HG03354 (cell line): ENCODE results near the gene ATP8A1.
A peak's percentile ranks its signal among the peaks of the same experiment; 100 is the strongest.
"Not testable (repeated sequence)": the region's sequence is repeated elsewhere in the genome, so short reads cannot be mapped to it uniquely, and the experiment has no call there.

Experiments used
- ATAC-seq: cut with Tn5 transposase; IDR thresholded peaks from one replicate; pipeline ENCODE4 v1.9.1; 2021; ENCODE audit warnings: mild to moderate bottlenecking; ENCODE audit not compliant: unreplicated experiment, poor library complexity, severe bottlenecking

Gene ATP8A1

GRCh38 chr4:42652529-42653231, 4.2 kb downstream of the ATP8A1 start:
- ATAC-seq: not testable (repeated sequence)

- ATAC-seq: no peak
These were observed 7.0 kb downstream of the ATP8A1 start for GRCh38 chr4:42649870-42650269.

DNA sequence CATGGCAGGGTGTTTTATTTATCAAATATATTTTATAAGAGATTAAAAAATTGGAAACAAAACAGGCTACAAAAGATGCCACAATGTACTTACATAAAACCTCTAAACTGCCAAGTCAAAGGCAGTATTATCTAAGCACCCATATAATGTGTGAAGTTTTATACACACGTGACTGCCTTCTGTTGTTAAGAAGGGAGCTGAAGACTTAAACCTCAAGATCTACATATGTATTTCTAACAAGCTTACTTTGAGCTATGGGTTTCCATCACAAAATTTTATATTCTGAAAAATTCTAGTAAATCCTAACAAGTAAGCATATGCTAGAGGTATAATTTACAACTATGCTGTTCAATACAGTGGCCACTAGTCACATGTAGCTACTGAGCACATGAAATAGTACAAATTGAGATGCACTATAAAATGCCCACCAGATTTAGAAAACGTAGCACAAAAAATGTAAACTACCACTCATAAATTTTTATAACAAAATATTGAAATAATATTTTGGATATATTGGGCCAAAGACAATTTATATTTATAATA, 9.8 kb downstream of the ATP8A1 start:
- ATAC-seq: no peak

GRCh38 chr4:42646013-42646784, 10.7 kb downstream of the ATP8A1 start:
- ATAC-seq: no peak

GRCh38 chr4:42644897-42645296, 12.0 kb downstream of the ATP8A1 start:
- ATAC-seq: no peak

DNA sequence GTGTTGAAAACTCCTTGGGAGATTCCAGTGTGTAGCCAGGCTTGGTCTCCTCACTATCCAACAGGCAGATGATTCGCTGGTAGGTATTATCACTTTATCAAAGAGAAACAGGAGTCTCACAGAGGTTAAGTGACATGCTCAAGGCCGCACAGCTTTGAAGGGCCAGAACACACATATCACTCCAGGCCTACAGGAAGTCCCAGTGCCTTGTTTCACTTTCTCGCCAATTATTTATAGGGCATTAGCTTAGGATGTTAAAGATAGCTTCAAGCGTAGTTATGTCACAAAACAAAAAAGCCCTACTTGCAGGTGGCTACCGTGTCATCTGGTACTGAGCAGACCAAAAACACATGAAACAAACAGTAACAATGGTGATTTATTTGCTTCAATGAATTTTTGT, 13.2 kb downstream of the ATP8A1 start:
- ATAC-seq: peak; percentile 74

DNA sequence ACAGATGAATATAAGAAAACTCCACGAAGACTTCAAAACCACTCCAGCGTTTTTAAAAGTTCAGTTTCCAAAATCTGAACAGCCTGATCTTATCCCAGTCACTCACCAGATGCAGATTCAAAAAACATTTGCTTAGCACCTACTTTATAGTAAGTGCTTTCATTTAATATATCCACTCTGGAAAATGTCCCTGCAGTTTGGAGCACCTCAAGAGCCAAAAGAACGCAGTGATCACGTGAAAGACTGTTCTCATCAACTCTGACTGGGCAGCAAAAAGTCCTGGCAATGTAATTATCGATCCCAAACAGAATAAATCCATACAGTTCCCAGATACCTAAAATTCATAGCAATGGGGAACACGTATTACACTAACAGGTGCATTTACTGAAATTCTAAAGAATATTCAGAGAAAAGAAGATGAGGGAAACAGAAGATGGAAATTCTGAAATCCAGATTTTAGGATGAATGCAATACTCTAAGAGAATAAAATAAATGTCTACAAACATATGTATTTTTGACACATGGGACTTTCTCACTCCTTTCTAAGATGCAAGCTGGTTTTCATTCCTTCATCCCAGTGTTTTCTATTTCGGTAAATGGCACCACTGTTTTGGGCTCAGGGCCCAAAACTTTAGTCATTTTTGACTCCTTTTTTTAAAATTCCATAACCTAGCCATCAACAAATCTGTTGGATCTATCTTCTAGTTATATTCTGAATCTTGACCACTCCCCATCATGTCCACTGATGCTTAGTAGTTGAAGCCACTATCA, 13.9 kb downstream of the ATP8A1 start:
- no peak for ATAC-seq

DNA sequence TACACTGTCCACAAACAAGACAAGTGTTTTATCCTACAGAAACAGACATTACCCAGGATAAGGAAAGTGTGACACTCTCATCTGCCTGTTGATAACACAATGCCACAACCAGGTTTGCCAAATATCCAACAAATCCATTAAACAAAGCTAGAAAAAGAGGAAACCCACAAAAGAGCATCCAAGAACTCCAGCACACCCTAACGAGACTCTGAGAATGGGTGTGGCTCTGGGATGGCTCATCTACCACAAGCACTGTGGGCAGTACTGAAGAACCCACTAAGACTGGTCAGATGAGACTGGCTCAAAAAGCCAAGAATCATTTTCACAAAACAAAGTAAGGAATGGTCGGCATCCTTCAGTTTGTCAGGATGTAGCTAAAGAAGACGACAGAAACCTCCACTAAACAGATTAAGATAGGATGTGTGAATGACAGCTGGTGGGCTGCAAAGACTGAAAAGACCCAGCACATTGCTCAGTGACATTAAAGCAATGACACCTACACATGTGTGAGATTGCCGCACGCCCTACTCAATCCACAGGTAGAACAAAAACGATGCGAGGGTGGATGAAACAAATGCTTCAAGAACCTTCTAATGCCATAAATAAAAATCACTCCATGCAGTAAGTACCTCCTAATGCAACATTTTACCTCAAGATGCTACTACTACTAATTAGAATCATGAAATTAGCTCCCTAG, 14.7 kb downstream of the ATP8A1 start:
- no peak for ATAC-seq

DNA sequence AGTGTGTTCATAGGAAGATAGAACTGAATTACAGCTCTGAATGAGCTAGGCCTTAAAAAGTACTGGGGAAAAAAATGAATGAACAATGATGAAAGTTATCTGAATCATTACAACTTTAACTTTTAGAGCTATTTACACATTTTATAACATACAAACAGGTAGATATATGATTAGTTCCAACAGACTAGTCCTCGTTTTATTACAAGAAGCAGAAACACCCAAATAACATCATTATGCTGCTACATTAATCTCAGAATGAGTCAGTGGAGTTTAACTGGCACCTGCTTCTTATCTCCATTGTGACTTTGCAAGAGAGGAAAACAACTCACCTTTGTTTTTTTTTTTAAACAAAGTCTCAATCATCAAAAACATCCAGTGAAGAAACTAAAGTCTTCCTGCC, 15.2 kb downstream of the ATP8A1 start:
- no peak for ATAC-seq

GRCh38 chr4:42641161-42641560, 15.7 kb downstream of the ATP8A1 start:
- no peak for ATAC-seq

DNA sequence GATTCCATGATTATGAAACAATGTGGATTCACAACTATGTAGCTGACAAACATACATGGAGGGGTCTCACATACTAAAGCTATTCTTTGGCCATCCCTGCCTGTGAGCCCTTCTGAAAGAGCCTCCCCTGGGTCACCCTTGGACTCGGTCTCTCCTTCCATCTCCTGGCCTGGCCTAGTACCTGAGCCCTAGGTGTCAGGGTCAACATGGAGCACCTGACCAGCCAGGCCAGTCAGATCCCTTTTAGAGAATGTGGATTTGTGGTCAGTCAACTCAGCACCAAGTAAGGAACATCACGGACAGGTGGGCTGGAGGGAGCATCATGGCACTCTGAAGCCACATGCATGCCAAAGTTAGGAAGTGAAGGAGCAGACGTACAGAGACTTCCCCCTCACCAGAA, 16.3 kb downstream of the ATP8A1 start:
- ATAC-seq: no peak

- ATAC-seq: peak; percentile 70
These were observed 17.9 kb downstream of the ATP8A1 start for GRCh38 chr4:42638993-42639392.

- no peak for ATAC-seq
These were observed 18.6 kb downstream of the ATP8A1 start for GRCh38 chr4:42638321-42638720.

DNA sequence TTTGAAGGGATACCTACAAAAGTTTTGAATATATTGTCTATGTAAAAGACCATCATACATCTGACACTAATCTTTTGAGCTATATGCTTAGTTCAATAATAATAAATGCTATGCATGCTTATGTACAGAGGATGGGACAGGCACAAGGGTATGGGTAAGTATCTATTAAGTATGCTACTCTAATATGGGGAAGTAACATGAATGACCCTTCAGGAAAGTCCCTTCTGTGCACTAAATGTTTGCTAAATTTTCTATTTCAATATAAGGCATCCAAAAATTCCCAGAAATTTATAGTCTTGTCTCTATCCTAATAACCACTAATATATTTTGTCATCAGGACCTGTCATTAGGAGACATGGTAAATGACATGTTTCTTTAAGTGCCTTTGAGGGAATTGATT, 19.0 kb downstream of the ATP8A1 start:
- ATAC-seq: no peak

DNA sequence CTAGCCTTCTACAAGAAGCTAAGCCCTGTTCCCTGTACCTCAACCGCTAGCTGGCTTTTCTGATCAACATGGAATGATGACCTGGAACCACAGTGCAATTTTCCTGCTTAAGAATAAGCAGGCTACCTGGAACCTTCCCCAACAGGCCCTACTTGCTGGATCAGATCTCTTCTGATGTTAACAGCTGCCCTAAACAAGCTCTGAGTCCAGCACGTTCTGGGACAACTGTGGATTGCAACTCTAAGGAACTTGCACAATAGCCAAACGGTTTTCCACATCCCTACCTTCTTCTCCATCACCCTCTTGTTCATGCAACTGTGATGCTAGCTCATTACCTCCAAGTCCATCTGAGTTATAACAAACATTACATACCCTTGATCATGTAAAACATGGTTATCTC, 19.8 kb downstream of the ATP8A1 start:
- ATAC-seq: no peak

- ATAC-seq: no peak
These were observed 20.3 kb downstream of the ATP8A1 start for GRCh38 chr4:42636645-42636949.

- ATAC-seq: peak; percentile 67
These were observed 23.1 kb downstream of the ATP8A1 start for GRCh38 chr4:42633605-42634388.

DNA sequence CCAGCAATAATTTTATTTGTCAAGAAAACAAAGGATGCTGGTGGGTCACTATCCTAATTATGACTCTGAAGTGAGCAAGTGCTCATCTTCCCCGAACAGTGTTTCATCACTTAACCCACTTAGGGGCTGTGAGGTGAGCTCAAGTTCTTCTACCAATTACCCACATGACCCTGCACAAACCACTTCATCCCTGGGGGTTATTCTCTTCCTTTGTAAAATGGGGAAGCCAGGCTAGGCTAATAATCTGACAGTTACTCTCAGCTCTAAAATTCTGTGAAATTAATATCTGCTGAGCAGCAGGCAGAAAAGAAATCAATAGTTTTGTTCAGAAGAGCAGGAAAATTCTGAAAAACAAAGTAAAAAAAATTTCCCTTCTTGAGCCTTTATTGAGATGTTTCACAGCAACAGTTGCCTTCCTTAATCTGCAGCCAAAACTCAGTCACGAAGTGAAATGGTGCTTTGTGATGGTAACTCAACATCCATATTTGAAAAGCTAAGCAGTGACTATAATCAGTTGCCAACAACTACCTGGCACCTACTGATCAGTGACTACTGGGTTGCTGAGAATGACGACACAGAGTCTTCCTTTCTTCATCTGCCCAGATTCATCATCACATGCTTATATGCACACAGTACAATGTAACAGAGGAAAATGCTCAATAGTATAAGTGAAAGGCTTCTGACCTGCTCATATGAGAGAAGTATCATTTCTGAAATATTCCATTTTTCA, 24.1 kb downstream of the ATP8A1 start:
- no peak for ATAC-seq

GRCh38 chr4:42630908-42631307, 26.0 kb downstream of the ATP8A1 start:
- no peak for ATAC-seq
